ENCODE data around the gene SLC6A9.
A peak's percentile ranks its signal among the peaks of the same experiment; 100 is the strongest.

The SLC6A9 gene

GRCh38 chr1:44044071-44044801 is 13.0 kb upstream of the SLC6A9 start:
- H3K4me3 ChIP-seq (ENCODE audit: low read length) = no peak overlapping the region
- DNase-seq (ENCODE audit: low read depth) = peak; percentile 69
- no peak for TF ChIP-seq CTCF (IDR thresholded peaks at IDR 0.05; ENCODE audit: insufficient read depth, low read depth, low read length, missing control alignments)

GRCh38 chr1:44043176-44044070 is 12.2 kb upstream of the SLC6A9 start:
- DNase-seq (ENCODE audit: low read depth) = no peak
- no peak for TF ChIP-seq CTCF (IDR thresholded peaks at IDR 0.05; ENCODE audit: insufficient read depth, low read depth, low read length, missing control alignments)
- H3K4me3 ChIP-seq (ENCODE audit: low read length) = no peak overlapping the region

GRCh38 chr1:44040846-44041245 is 9.6 kb upstream of the SLC6A9 start:
- TF ChIP-seq CTCF (IDR thresholded peaks at IDR 0.05; ENCODE audit: insufficient read depth, low read depth, low read length, missing control alignments) = no peak
- no peak overlapping the region for H3K4me3 ChIP-seq (ENCODE audit: low read length)
- no peak for DNase-seq (ENCODE audit: low read depth)

GRCh38 chr1:44040418-44040817 is 9.2 kb upstream of the SLC6A9 start:
- H3K4me3 ChIP-seq (ENCODE audit: low read length) = no peak overlapping the region
- no peak for TF ChIP-seq CTCF (IDR thresholded peaks at IDR 0.05; ENCODE audit: insufficient read depth, low read depth, low read length, missing control alignments)
- no peak for DNase-seq (ENCODE audit: low read depth)

GRCh38 chr1:44038876-44039657 is 7.8 kb upstream of the SLC6A9 start:
- no peak overlapping the region for H3K4me3 ChIP-seq (ENCODE audit: low read length)
- no peak for TF ChIP-seq CTCF (IDR thresholded peaks at IDR 0.05; ENCODE audit: insufficient read depth, low read depth, low read length, missing control alignments)
- DNase-seq (ENCODE audit: low read depth) = no peak

GRCh38 chr1:44037154-44037553 is 5.9 kb upstream of the SLC6A9 start:
- TF ChIP-seq CTCF (IDR thresholded peaks at IDR 0.05; ENCODE audit: insufficient read depth, low read depth, low read length, missing control alignments) = no peak
- DNase-seq (ENCODE audit: low read depth) = no peak
- no peak overlapping the region for H3K4me3 ChIP-seq (ENCODE audit: low read length)
